Stimulated activated CD8-positive, alpha-beta memory T cell treated with anti-CD3 and anti-CD28 coated beads, Interleukin-2, amount 100 ng/mL, for 1 hour (primary cell): ENCODE results near the gene PM20D1.
"Not testable (repeated sequence)": the region's sequence is repeated elsewhere in the genome, so short reads cannot be mapped to it uniquely, and the experiment has no call there.

Source experiments
- DNase-seq, 2 donors: peaks; one replicate each; pipeline ENCODE4 v3.0.0-alpha.2; 2020; ENCODE audit warnings: low read depth in 2 of 2

Gene PM20D1

GRCh38 chr1:205842229-205842628 is 7.7 kb downstream of the PM20D1 start:
- no peak for DNase-seq

GRCh38 chr1:205840146-205840923 is 9.6 kb downstream of the PM20D1 start:
- DNase-seq, result no peak

GRCh38 chr1:205837382-205837970 is 12.5 kb downstream of the PM20D1 start:
- DNase-seq, result no peak

- DNase-seq, result no peak
Measured at GRCh38 chr1:205834751-205835150, 15.2 kb downstream of the PM20D1 start.

DNA sequence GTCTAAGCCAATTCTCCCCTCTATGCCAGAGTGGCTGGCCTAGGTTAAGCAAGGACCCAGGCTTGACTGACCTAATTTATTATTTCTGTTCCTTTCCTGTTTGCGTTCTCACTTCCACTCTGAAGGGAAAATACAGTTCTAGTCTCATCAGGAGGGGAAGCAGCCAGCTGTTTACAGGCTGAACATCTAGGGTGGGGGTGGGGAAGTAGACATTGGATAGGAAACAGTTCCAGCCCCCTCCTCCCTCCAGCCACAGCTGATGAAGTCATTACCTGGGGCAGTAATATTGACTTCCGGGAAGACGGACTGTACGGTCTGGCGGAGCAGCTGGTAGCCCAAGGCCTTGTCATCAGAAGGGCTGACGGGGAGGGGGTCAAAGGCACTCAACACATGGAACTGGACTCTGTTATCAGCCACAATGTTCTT is 17.6 kb downstream of the PM20D1 start:
- DNase-seq, result no peak

GRCh38 chr1:205827623-205828022 is 22.3 kb downstream of the PM20D1 start:
- DNase-seq, result no peak

DNA sequence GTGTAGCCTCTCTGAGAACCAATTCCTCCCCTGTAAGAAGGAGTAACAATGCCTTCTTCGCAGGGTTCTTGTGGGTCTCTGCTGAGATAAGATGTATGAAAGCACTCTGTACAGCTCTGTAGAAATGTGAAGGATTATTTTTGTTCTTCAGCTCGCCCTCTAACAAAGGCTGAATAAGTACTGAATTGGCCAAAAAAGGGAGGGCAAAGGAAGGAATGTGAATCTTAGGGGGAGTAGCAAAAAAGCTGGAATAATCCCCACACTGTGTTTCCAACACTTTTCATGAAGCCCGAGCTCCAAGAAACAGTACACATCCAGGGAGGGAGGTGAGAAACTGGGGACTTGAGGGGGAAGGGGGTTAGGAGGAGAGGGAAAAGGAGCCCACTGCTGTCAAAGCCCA is 22.9 kb downstream of the PM20D1 start:
- DNase-seq, result no peak

- DNase-seq, result no peak
Measured at GRCh38 chr1:205826016-205826806, 23.7 kb downstream of the PM20D1 start.

GRCh38 chr1:205824180-205824579 is 25.8 kb downstream of the PM20D1 start:
- DNase-seq, result no peak

- not testable (repeated sequence) for DNase-seq
Measured at GRCh38 chr1:205823260-205823659, 26.7 kb downstream of the PM20D1 start.

- no peak for DNase-seq
Measured at GRCh38 chr1:205822397-205822796, 27.5 kb downstream of the PM20D1 start.

GRCh38 chr1:205817988-205818387 is 31.9 kb downstream of the PM20D1 start:
- no peak for DNase-seq

- no peak for DNase-seq
Measured at GRCh38 chr1:205817364-205817763, 32.6 kb downstream of the PM20D1 start.

DNA sequence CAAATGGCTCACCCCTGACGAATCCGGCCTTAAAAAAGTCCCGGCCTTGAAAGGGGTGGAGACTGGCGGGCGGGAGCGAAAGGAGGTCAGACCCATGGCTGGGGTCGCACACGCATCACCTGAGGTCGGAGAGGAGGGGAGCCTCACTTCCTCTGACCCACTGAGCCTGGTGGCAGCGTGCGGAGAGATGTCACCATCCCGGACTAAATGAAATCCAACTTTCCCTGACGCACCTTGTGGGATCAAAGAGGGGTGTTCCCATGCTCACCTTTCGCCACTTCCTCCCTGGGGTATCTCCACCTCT is 36.2 kb downstream of the PM20D1 start:
- no peak for DNase-seq

- DNase-seq, result peak; percentile 78 to 87
Measured at GRCh38 chr1:205812878-205813754, 36.8 kb downstream of the PM20D1 start, which contains the start of gene SLC41A1. Gene SLC41A1, minus strand, starts transcription at chr1:205813198. Its CDS starts 2,757 bp downstream, at chr1:205810441.

GRCh38 chr1:205812271-205812877 is 37.6 kb downstream of the PM20D1 start:
- no peak for DNase-seq

DNA sequence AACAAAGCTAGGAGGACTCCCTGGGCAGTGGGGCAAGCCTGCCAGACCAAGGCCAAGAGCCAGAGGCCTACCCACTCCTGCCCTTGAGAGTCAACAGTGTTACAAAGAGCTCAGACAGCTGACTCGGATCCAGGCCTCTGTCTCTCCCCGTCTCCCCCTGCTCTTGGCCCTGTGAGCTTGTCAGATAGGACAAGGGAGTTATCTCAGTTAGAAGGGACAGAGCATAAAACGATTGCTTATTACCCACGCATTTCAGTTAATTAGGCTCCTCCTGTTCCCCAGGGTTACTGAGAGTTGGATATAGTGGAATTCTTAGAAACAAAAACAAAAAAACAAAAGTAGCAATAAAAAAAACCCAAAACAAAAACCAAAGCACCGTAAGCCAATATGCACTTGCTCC is 38.3 kb downstream of the PM20D1 start:
- no peak for DNase-seq

DNA sequence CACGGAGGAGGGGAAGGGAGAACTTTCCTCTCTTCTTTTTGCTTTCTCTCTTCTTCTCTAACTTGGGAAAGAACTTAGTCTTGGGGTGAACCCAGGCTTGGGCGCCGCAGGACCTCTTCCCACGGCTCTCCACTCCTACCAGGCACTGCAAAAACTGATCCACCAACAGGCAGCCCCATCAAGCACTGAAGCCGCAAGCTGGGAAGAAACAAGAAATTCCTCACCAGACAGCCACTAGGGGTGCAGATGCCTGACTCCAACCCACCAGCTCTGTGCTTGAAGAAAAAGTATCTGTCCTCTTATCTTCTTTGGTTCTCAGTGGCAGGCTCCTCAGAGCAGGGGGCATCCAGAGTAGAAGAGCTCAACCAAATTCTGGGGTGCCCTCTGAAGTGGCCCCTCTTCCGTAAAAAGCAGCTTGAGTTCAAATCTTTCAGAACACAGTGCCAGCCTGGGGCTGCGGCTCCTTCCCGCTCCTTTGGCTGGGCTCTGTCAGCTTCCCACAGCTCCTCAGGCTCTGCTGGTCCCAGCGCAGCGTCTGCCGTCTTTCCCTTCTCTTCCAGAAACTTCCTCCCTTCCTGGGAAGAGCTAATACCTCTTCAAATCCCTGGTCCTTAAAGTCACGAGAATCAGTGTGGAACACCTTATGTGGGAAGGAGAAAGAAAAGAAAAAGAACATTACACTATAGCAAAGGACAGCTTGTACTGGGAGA is 39.3 kb downstream of the PM20D1 start:
- DNase-seq, result no peak

DNA sequence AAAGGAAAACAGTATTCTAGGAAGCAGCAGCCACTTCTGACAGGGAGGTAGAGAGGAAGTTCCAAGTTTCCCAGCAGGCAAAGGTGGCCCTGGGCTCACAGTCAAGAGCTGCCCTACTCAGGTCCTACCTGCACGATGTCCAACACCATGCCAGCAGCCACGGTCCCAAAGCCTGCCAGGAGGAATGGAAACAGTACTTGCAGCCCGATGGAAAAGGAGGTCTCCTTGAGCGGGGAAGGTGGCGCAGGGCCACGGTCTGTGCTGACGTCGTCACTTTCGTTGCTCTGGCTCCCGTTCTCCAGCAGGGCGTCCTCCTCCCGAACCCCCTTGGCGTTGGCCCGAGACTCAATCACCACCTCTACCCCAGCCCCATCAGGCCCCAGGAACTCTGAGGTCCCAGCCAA is 40.0 kb downstream of the PM20D1 start:
- DNase-seq, result no peak

- DNase-seq, result no peak
Measured at GRCh38 chr1:205809469-205809868, 40.5 kb downstream of the PM20D1 start.
